Peyer's patch (tissue), 4 donors: Measurements from ENCODE around the gene SIRT2. TPM values are rescaled to one million over a fixed set of nuclear protein-coding genes. Genes with fewer than 3 reads are reported as not detected.
A peak's percentile ranks its signal among the peaks of the same experiment; 100 is the strongest.

Experiments used
- DNase-seq, 3 donors: peaks; one replicate each; pipeline ENCODE4 v3.0.0-alpha.2; 2017 to 2019
- H3K27ac ChIP-seq, 4 donors: fragments of 200-600 bp; sonication (generic); one replicate each; pipeline ENCODE4 v1.5.1; 2016 to 2019
- H3K27me3 ChIP-seq, 2 donors: fragments of 200-600 bp; sonication (generic); one replicate each; pipeline ENCODE4 v1.5.1; 2019
- H3K36me3 ChIP-seq, 3 donors: fragments of 200-600 bp; sonication (generic); one replicate each; pipeline ENCODE4 v1.5.1; 2016 to 2019
- H3K4me1 ChIP-seq, 4 donors: fragments of 200-600 bp; sonication (generic); one replicate each; pipeline ENCODE4 v1.5.1; 2016 to 2019
- H3K4me3 ChIP-seq, 4 donors: fragments of 200-600 bp; sonication (generic); 1 replicate in 3 of 4; 2 replicates in 1 of 4; pipeline ENCODE4 v1.5.1; 2016 to 2019; ENCODE audit warnings: mild to moderate bottlenecking in 1 of 4
- H3K9me3 ChIP-seq, 4 donors: fragments of 200-600 bp; sonication (generic); one replicate each; pipeline ENCODE4 v1.5.1; 2016 to 2019; ENCODE audit warnings: mild to moderate bottlenecking in 1 of 4
- CTCF ChIP-seq, 6 experiments: fragments of 450-650 bp in 4 of 6; fragments of 200-600 bp in 2 of 6; sonication (generic) in 1 of 6; IDR thresholded peaks; one replicate each; pipeline ENCODE4 v1.5.1; 2017 to 2019; ENCODE audit warnings: antibody characterized with exemption in 6 of 6, mild to moderate bottlenecking in 3 of 6, moderate library complexity in 1 of 6
- POLR2A ChIP-seq, 2 donors: fragments of 450-650 bp; IDR thresholded peaks; one replicate each; pipeline ENCODE4 v1.5.1; 2017; ENCODE audit warnings: antibody characterized with exemption in 2 of 2, mild to moderate bottlenecking in 2 of 2, moderate library complexity in 2 of 2
- total RNA-seq, 4 donors: library from RNA; depleted of rRNA; stranded (reverse); fragments of >200 nt; gene quantifications; one replicate each; pipeline ENCODE4 v1.1.0, GENCODE V29; 2016

The SIRT2 gene
- total RNA-seq, 4 donors from 2014 or later = 40.4 to 90.9 (median 78.6) TPM

DNA sequence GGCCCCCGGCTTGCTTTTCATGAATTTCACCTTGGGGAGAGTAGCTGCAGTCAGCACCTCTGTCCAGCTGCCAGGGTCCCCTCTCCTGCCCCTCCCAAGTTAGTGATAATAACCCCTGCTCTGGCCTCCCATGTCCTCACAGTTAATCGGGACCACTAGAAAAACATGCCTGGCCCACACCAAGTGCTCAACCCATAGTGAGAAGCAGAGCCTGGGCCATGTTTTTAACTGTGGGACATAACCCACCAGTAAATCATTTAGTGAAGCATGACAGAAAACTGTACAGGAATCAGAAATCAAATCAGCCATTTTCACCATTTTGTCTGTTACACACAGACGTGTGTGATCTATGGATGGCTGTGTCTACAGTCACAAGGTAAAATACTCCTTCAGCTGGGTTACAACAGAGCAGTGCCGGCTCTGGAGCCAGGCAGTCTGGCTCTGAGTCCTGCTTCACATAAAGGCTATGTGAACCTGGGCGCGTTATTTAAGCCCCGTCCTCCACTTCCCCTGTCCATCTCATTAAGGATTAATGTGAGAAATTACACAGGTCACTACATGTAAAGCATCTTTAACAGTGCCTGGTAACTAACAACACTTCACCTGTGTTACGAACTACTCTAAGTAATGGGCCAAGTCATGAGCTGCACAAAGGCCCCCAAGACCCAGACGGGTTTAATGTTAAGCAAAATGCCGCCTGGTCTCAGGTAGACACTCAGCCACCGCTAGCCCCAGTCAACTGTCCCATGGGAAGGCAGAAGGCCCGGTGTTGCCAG lies 60.2 kb downstream of the SIRT2 start:
- H3K4me3 ChIP-seq = no peak overlapping the region
- DNase-seq = no peak
- peak overlapping the region in 1 of 4 donors; percentile 45 for H3K27ac ChIP-seq
- H3K36me3 ChIP-seq = peaks cover 0 to 83% (median 4%) of the 10 kb centered on the region in 3 donors
- peaks cover 0 to 19% (median 16%) of the 10 kb centered on the region in 4 donors for H3K4me1 ChIP-seq
- no peaks in the 10 kb centered on the region for H3K9me3 ChIP-seq
- no peak for TF ChIP-seq CTCF (IDR thresholded peaks at IDR 0.05)
- no peak for TF ChIP-seq POLR2A (IDR thresholded peaks at IDR 0.05)
- H3K27me3 ChIP-seq = no peaks in the 10 kb centered on the region

DNA sequence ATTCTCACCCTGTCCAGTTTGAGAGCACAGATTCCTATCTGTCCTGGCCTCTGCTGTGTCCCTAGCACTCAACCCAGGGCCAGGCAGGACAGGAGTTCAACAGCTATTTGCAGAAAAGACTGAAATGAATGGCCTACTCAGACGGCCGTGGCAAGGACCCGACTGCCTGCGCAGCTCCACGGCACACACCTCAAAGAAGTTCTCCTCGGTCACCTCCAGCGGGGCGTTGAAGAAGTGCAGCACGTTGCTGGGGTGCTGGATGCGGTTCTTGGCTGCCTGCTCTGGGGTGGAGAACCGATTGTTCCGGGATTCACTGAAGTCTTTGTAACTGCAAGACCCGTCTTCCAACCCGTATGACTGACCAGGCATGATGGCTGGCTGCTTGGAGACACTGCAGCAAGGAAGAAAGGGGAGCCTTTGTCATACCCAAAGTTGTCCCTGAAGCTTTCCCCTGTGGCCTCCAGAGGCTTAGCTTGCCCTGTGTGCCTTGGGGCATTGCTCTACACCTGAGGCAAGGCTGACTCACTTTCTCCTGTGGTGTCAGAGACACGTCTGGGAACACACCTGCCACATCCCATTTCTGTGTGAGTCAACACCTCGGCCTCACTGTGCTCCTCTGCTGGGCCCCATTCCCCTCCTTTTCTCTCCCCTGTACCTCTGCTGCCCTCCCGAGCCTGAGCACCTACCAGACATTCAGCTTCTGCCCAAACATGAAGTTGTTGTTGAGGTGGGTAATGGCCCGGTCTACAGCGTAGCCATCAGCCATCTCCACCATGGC lies 61.0 kb downstream of the SIRT2 start:
- peak in 1 of 3 donors; percentile 66 for DNase-seq
- no peaks in the 10 kb centered on the region for H3K27me3 ChIP-seq
- H3K36me3 ChIP-seq = peaks cover 0 to 76% (median 0%) of the 10 kb centered on the region in 3 donors
- H3K4me3 ChIP-seq = no peak overlapping the region
- TF ChIP-seq POLR2A (IDR thresholded peaks at IDR 0.05) (no peak), CTCF (IDR thresholded peaks at IDR 0.05) (peak in 1 of 6 experiments; percentile 5)
- peaks cover 0 to 19% (median 11%) of the 10 kb centered on the region in 4 donors for H3K4me1 ChIP-seq
- no peaks in the 10 kb centered on the region for H3K9me3 ChIP-seq
- H3K27ac ChIP-seq = peak overlapping the region in 1 of 4 donors; percentile 45

DNA sequence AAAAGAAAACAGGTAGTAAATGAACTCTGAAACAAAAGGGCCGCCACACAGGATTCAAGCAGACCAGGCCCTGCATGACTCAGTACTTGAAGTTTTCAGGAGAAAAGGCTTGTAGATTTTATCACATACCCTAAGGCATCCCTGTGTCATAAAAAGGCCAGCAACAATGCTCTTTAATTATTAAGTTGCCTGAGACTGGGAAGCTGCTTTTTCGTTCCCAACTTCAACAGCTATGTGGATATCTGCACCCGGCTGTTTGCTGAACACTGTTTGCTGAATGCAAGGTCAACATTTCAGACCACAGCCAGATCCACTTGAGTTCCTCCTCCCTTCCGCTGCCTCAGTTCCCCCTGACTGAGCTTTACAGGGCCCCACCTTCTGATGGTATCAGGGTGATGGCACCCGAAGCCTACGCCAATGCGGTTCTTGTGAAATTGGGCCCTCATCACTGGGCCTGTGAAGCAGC lies 61.7 kb downstream of the SIRT2 start:
- TF ChIP-seq POLR2A (IDR thresholded peaks at IDR 0.05) (no peak), CTCF (IDR thresholded peaks at IDR 0.05) (no peak)
- DNase-seq = no peak

GRCh38 chr19:38836983-38837626 lies 62.3 kb downstream of the SIRT2 start:
- peaks cover 0 to 13% (median 3%) of the 10 kb centered on the region in 4 donors for H3K4me1 ChIP-seq
- H3K4me3 ChIP-seq = no peak overlapping the region
- no peak for DNase-seq
- H3K27me3 ChIP-seq = no peaks in the 10 kb centered on the region
- H3K27ac ChIP-seq = peak overlapping the region in 1 of 4 donors; percentile 20
- no peaks in the 10 kb centered on the region for H3K9me3 ChIP-seq
- no peak for TF ChIP-seq CTCF (IDR thresholded peaks at IDR 0.05)
- TF ChIP-seq POLR2A (IDR thresholded peaks at IDR 0.05) = no peak
- peaks cover 0 to 63% (median 0%) of the 10 kb centered on the region in 3 donors for H3K36me3 ChIP-seq

More for the DNA sequence above, 61.7 kb downstream of the SIRT2 start:
- Histone ChIP-seq H3K27me3 (no peaks in the 10 kb centered on the region), H3K36me3 (peaks cover 0 to 68% (median 0%) of the 10 kb centered on the region in 3 donors), H3K4me3 (no peak overlapping the region), H3K9me3 (no peaks in the 10 kb centered on the region), H3K4me1 (peaks cover 0 to 12% (median 3%) of the 10 kb centered on the region in 4 donors), H3K27ac (peak overlapping the region in 1 of 4 donors; percentile 45)
